GM18511 (cell line): ENCODE data around the gene MEPE.

Experiments used
- ATAC-seq: cut with Tn5 transposase; IDR thresholded peaks from one replicate; pipeline ENCODE4 v1.9.1; 2021; ENCODE audit warnings: mild to moderate bottlenecking, moderate library complexity; ENCODE audit not compliant: unreplicated experiment

MEPE gene, protein sequence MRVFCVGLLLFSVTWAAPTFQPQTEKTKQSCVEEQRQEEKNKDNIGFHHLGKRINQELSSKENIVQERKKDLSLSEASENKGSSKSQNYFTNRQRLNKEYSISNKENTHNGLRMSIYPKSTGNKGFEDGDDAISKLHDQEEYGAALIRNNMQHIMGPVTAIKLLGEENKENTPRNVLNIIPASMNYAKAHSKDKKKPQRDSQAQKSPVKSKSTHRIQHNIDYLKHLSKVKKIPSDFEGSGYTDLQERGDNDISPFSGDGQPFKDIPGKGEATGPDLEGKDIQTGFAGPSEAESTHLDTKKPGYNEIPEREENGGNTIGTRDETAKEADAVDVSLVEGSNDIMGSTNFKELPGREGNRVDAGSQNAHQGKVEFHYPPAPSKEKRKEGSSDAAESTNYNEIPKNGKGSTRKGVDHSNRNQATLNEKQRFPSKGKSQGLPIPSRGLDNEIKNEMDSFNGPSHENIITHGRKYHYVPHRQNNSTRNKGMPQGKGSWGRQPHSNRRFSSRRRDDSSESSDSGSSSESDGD

DNA sequence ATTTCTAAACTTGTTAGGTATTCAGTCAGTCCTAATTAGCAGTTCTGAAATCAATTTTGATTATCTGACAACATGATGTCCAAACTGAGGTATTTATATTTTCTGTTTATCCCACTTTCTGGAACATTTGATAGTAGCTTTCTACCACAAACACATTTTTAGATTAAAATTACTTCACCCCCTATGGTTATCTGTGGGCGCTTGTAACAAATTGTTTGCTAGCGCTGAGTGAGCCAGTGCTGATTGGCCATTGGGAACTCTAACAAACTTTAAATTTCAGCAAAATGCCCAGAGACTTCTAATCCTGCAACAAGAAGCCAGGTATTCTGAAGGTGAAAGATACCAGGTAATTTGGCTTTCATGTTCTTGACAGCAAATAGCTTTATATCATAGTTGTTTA lies at the start of gene MEPE:
Gene MEPE, plus strand, starts transcription at position 301 of the 400 bp plus-strand sequence. CDS start 1,746 bp downstream, outside the sequence.
- ATAC-seq: no peak

DNA sequence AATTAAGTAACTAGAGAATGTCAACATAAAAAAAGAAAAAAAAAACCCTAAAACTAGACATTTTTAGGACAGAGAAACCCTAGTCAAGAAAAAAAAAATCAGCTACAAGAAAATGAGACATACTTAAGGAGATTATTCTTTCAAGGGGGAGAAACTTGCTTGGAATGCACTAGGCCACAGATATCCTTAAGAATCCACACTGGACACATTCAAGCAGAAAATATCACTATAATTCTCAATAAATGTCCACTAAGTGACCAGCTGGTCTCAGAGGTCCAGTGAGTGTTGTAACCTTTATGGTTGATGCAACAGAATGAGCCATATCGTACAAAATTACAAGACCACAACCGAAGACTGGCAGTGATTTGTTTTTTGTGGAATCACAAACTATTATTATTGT lies 49.0 kb upstream of the MEPE start:
- no peak for ATAC-seq

DNA sequence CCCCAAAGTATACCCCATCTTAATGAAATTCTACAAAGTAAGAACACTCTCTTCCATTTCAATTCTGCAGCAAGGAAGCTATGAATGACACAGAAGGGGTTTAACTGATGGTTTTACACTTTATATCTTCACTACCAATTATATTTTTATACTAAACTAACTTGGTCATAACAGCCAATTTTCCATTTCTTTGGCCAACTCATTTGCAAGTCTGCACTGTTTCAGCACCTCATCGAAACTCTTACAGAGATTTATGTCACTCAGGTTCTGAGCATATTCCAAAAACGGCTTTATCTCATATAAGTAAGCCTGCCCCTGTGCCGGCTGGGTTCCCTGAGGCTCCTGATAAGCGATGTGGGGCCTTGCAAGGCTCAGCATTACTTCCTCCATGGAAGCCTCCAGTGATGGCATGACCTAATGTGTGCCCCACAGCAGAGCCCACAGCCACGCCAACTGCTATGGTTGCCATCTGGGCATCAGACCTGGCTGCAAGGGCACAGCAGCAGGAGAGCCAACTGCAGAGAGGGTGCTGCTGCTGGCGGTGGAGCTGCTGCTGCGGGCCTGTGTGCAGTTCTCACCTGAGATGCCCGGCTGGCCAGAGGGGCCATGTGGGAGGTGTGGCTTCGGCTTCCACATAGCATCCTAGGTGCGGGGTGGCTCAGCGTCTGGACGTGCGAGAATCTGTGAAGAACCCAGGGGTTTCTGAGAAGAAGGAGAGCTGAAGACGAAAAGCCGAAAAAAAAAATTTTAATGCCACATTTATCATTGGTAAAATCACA lies 46.8 kb upstream of the MEPE start:
- ATAC-seq: no peak

DNA sequence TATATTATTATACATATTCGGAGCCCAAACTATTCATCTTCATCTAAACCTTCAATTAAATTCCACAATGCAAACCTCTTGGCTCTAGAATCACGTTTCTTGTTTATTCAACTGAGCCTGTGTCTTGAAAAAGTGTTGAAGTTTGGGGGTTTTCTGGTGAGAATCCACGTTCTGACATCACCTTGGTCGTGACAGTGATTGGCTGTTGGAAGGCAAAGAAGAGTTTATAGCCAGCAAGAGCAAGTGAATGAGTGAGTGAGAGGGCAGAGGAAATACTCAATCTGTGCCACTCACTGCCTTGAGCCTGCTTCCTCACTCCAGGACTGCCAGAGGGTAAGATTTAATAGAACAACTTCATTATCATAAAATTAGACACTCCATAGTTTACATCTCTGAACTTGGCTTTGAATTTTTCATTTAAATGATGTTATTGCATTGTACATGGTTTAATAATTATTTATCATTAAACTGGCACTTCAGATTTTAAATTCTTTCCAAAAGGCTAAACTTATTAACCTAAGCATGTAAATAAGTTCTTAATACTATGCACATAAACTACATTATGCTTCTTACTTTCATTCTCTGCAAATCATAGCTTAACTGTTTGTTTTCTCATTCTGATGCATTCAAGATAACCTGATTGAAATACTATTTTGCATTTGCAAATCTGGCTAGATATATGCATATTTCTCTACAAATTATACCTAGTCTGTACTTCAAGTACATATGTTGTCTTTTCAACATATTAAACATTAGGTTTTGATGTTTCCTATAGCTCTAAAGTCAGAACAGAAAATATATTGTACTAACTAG lies 33.3 kb upstream of the MEPE start, which contains the start of gene IBSP:
Gene IBSP, plus strand, starts transcription at position 254 of the 813 bp plus-strand sequence. CDS start 2,808 bp downstream, outside the sequence.
- no peak for ATAC-seq

DNA sequence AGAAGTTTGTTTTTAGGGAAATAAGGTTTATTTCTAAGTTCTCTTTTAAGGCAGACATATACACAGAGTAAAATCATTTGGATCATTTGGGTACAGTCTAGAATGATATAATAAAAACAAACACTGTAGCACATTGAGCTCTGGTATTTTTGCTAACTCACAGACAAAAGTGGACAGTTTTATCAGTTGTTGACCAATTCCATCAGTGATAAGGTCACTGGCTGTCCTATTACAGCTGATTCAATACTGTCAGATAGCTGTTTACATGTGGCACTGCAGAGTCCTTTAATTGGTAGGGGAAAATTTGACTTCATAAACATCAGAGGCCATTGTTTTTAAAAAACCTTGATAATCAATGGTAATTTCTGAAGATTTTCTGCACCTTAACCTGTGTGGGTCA lies 29.9 kb upstream of the MEPE start:
- ATAC-seq: no peak

DNA sequence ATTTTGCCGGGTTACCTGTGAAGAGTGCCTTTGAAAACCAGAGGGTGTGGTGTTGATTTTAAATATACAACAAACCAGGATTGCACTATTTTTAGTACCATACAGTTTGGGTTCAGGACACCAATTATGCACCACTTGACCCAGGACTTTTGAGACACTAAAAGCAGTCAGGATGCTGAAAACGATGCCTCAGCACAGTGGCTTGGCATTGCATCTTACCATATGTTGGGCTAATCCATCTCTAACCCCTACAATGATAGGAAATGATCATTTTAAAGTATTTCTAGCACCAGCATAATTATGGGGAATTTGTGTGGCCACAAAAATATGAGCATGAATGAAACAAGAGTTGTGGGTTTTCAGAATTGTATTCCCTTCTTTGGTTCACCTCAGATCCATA lies 29.3 kb upstream of the MEPE start:
- ATAC-seq: no peak

DNA sequence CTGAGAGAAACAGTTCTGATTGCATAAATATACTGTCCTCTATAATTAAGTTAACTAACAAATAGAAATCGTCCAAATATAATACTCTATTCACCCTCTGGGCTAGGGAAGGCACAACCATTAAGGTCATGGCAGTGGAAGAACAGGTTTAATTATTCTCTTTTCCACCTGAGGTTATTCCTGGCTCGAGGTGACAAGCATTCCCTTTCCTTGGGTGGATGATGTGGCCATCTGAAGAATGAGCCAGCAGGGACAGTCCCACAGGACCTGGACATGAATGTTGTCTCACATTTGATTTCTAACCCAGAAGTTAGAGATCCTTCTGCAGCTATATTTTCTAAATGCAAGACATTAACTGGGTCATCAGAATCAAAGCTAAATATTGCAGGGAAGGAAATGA lies 27.9 kb upstream of the MEPE start:
- ATAC-seq: no peak

DNA sequence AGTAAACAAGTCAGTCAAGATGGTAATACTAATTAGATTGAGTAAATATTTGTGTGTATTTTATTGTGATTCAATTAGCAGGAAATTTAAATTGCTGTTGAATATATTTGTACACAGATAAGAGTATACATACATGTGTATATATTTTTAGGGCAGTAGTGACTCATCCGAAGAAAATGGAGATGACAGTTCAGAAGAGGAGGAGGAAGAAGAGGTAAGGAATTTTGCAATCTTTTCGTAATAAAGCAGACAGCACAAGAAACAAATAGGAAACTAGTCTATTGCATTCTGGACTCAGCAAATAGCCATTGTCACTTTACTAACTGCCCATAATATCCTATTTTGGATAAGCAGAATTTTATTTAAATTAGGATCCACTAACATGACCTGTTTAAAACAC lies 26.8 kb upstream of the MEPE start:
- ATAC-seq: no peak

DNA sequence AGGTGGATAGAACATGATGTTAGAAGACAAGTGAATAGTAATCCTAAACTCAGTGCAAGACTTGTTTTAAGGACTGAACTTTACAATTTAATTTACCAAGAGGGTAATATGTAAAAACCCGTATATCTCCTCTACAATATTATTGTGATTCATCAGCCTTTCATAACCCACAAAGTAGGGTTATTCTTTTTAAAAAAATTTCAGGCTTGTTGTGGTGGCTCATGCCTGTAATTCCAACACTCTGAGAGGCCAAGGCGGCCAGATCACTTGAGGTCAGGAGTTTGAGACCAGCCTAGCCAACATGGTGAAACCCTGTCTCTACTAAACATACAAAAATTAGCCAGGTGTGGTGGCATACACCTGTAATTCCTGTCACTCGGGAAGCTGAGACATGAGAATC lies 26.2 kb upstream of the MEPE start:
- no peak for ATAC-seq

DNA sequence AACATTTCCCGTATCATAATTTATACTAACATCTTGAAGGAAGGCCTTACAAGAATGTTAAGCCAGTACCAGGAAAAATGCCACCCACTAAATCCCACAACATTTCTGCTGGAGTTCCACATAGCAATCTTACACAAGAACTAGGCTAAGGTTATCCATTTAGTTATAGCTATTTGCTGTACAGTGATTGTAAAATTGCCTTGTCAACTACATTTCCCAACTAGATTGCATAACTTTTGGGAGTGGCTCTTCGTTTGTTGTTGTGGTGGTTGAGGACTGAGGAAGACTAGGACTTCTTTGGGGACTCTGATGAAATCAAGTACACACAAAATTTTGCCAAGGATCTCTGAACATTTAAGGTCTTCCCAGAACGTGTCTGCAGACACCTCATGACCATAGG lies 25.4 kb upstream of the MEPE start:
- ATAC-seq: no peak

DNA sequence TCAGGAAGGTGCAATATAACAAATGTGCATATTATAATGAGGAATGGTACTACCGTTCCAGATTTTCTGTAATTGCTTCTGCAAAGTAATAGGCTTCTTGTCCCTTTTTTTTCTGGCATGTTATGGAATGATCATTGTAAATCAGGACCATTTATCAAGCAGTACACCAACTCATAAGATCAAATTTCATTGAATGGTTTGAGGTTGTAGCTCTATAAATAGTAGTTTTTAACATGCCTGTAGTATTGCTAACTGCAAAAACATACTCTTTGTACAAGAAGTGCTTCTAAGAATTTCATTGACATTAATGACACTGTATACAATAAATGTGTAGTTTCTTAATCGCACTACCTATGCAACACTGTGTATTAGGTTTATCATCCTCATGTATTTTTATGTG lies 20.8 kb upstream of the MEPE start:
- ATAC-seq: no peak

DNA sequence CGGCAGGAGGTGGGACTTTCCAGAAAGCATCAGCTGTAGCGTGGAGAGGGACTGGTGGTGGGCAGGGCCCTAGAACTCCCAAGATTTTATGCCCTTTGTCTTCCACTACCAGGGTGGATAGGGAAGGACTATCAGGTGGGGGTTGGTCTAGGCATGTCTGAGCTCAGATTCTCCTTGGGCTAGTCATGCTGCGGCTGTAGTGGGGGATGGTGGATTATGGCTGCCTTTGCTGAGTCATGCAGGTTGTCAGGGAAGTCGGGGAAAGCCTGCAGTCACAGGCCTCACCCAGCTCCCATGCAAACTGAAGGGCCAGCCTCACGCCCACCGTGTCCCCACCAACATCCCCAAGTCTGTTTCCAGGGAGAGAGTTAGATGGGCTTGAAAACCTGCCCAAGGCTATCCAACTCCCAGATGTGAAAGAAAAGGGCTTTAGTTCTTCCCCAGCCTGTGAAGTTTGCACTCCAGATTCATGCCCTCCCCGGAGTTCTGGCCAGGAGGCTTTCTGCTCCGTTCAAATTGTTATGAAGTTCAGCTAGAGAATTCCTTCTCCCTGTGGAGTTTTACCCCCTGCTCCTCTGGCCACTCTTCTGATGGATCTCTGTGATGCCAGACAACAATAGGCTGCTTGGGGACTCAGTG lies 13.4 kb upstream of the MEPE start:
- ATAC-seq: no peak

DNA sequence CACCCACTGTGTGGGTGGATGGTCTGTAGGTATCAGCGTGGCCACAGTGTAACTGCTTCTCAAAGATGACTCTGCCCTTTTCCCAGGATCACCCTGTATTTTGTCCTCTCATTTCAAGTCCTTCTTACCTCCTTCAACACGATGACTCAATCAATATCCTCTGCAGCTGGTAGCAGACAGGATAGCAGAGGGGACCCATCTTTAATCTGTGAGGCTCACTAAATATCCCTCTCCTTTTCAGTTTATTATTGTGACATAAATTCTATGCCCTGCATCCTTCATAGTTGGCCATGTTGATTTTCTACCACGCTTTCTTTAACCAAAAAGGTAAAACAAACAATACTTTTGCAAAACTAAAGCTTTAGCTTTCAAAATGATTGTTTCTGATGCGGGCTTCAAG lies 9.6 kb upstream of the MEPE start:
- no peak for ATAC-seq

DNA sequence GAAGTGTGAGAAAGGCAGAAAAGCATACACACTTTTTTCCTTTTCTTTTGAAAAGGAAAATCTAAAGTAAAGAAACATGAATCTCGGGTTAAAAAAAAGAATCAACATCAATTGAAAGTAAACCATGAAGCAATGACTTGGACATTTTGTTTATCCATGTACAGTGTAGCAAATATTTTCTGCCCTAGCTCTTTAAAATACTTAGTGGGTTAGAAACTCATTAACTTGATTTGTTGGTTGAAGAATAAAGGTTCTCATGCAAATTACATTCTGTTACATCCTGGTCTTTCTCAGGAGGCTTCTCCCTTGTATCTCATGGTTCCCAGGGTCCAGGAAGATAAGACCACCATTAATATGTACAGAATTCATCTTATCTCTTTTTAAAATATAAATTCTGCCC lies 9.0 kb upstream of the MEPE start:
- no peak for ATAC-seq

DNA sequence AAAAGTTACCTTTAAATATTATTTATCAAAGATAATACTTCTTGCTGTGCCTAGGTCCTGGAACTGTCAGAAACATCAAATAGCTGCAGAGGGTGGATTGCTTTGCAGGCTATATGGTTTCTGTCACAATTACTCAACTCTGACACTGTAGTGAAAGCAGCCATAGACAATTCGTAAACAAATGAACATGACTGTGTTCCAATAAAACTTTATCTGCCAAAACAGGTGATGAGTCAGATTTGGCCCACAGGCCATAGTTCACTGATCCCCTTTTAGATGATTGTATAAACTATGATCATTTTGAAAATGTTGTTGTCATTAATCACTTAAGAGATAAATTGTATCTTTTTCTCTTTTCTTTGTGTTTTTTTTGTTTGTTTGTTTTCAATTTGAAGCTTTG lies 8.4 kb upstream of the MEPE start:
- no peak for ATAC-seq

DNA sequence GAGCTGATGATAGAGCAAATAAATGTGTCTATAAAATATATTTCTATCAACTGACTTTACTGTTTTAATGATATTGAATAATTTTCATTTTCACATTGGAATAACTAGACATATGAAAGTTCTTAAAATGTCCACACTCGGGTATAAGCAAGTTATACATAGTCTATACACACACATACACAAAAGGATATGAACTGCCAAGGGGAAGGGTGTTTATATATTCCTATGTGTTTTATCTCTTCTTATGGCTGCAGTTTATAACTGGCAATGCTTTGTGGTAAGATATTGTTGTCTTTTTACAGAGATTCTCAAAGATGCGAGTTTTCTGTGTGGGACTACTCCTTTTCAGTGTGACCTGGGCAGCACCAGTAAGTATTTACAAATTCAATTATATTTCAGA lies 1.6 kb downstream of the MEPE start:
- ATAC-seq: no peak

DNA sequence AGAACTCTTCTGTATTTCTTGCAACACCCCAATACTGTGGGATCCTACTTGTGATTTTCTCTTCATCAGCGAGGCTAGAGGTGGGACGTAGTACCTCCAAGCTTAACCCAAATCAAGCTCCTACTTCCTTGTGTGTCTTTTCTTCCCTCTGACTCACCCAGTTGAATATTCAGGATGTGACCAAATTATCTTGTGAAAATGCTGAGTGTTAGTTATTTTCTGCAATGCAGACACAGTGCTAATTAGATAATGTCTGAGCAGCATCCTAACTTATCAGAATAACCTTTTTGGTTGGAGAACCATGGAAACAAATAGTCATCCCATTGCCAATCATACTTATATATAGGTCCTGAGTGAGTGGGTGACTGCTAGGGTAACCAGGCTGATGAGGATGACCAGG lies 2.4 kb downstream of the MEPE start:
- no peak for ATAC-seq

DNA sequence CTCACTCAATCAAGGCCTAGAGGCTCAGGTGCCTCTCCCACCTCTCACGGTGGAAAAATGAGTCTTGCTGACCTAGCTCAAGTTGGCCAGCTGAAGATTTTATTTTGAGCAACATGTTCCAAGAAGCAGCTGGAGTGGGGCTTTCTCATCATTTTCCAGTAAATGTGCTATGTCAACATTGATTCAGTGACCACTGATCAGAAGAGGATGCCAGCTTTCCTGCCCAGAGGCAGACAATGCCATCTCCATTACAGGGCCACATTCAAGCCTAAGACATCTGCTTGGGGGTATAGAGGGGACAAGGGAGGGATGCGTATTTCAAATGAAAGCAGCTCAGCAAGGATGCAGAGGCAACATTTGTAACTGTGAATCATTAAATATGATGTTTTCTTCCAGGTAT lies 3.0 kb downstream of the MEPE start:
- ATAC-seq: no peak

DNA sequence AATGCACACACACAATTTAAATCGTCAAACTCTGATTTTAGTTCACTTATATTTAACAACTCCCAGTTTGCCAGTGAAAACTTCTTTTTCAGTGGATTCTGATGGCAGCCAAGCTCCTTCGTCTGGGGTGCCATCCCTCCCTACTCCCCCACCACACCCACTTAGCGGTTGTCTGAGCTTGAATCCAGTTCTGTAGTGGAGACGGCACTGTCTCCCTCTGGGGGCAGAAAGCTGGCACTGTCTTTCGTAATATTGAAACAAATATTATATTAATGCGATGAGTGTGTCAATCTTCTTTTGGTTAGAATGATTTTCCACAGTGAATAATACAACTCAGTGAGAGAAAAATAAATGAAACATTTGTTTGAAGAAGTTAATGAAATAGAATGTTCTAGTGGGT lies 5.4 kb downstream of the MEPE start:
- no peak for ATAC-seq

DNA sequence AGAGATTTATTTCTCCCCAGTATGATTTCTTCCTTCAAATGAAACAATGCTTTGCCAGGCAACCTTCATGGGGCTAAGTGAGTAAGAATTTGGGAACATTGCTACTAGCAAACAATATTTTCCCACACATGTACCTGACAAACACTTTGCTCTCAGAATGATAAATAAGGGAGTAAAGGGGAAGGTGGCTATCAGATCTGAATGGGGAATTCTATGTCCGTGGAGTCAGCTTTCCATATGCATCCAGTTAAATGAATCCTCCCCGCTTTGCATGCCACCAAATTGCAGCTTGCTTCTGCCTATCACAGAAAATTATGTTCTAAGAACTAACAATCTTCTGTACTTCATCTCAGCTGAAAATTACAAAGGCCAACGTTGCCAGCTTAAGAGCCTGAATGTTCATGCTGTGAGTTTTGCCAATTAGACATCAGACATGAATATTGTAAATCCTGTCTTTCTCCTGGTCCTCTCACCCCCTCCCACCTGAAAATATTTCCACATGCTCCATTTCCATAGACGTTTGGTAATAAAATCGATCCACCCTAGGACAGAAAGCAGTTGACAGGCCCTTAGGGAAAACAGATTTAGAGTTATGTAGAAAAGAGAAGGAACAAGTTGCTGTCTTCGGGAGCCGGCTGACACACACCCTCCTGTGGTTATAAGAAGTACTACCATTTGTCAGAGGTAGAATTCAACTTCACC lies 6.3 kb downstream of the MEPE start:
- ATAC-seq: peak; percentile 78
